HEK293T (cell line): Measurements from ENCODE around the gene TAF6L.

ENCODE experiments used
- ARNT ChIP-seq: fragments of 450-650 bp; IDR thresholded peaks from 2 replicates; pipeline ENCODE4 v1.6.1; 2017; ENCODE audit warnings: mild to moderate bottlenecking
- CTBP1 ChIP-seq: fragments of 450-650 bp; IDR thresholded peaks from 2 replicates; pipeline ENCODE4 v1.6.1; 2016; ENCODE audit warnings: borderline replicate concordance
- ELF4 ChIP-seq: fragments of 450-650 bp; IDR thresholded peaks from 2 replicates; pipeline ENCODE4 v1.6.1; 2017; ENCODE audit warnings: antibody characterized with exemption
- FOXA1 ChIP-seq: fragments of 450-650 bp; IDR thresholded peaks from 2 replicates; pipeline ENCODE4 v1.6.1; 2016; ENCODE audit warnings: mild to moderate bottlenecking
- FOXK2 ChIP-seq: fragments of 450-650 bp; IDR thresholded peaks from 2 replicates; pipeline ENCODE4 v1.6.1; 2016; ENCODE audit warnings: mild to moderate bottlenecking
- FOXM1 ChIP-seq: fragments of 450-650 bp; IDR thresholded peaks from 2 replicates; pipeline ENCODE4 v1.6.1; 2017; ENCODE audit warnings: mild to moderate bottlenecking, borderline replicate concordance
- HDGF ChIP-seq: fragments of 450-650 bp; IDR thresholded peaks from 2 replicates; pipeline ENCODE4 v1.6.1; 2017; ENCODE audit warnings: antibody characterized with exemption, borderline replicate concordance
- NFRKB ChIP-seq: fragments of 450-650 bp; IDR thresholded peaks from 2 replicates; pipeline ENCODE4 v1.6.1; 2016; ENCODE audit warnings: mild to moderate bottlenecking, moderate library complexity
- SP1 ChIP-seq: fragments of 450-650 bp; IDR thresholded peaks from 2 replicates; pipeline ENCODE4 v1.6.1; 2017
- SUZ12 ChIP-seq: fragments of 450-650 bp; IDR thresholded peaks from 2 replicates; pipeline ENCODE4 v1.6.1; 2016; ENCODE audit warnings: mild to moderate bottlenecking
- TARDBP ChIP-seq: fragments of 450-650 bp; IDR thresholded peaks from 2 replicates; pipeline ENCODE4 v1.6.1; 2016

GRCh38 chr11:62831520-62832335, 60.5 kb downstream of the TAF6L start, which contains the start of gene STX5:
- TF ChIP-seq HDGF (no peak), NFRKB (no peak), FOXA1 (no peak), SP1 (no peak), CTBP1 (no peak), ARNT (no peak), ELF4 (peak; percentile 73), SUZ12 (no peak), TARDBP (no peak), FOXK2 (peak; percentile 60; the same call in 1 of the 2 replicates), FOXM1 (no peak; the same call in 1 of the 2 replicates)
